ENCODE measurements around the gene BRI3. TPM values are rescaled to one million over a fixed set of nuclear protein-coding genes. Genes with fewer than 3 reads are reported as not detected.
A peak's percentile ranks its signal among the peaks of the same experiment; 100 is the strongest.

BRI3 gene
- total and polyA plus RNA-seq, 2 of the 4 experiments (the other 2 are of a cell fraction) = 24.7 to 68.3 TPM

DNA sequence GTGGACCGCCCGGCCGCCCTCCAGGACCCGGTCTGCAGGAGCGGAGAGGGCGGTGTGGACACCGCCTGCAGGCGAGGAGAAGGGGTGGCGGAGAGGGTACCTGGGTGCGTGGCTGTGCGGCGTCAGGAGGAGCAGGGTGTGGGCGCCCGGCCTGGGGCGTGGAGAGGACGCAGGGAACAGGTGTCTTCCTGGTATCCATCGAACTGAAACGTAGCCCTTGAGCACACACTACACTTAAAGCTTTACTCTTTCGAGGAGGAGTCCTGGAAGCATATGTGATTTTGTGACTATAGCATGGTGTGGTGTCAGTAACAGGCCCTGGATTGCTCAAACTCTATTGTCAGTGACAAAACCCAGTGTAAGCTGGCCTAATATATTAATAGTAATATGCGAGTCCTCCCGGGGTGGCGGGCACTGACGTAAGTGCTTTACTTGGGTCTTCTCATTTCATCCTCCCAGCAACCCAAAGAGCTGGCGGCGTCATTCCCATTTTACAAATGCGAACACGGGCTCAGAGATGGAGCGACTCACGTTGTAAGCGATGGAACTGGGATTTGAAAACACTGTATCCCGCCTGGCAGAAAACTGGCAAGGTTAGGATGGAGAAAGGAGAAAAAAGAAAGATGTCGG is 28.9 kb upstream of the BRI3 start:
- H3K9me1 ChIP-seq (ENCODE audit: insufficient read depth, low read length) = no peaks in the 10 kb centered on the region; the same call in 1 of the 2 replicates
- H2AFZ ChIP-seq (replicated peaks; ENCODE audit: low read length, poor library complexity) = peak overlapping the region; percentile 99
- no peak overlapping the region for H3K18ac ChIP-seq (ENCODE audit: low read depth, low read length)
- dilution Hi-C loops (cut with HindIII; ENCODE audit: low sequenced_read_pairs, unreplicated experiment) (no loop called here), in situ Hi-C loops (cut with MboI; ENCODE audit: low sequenced_read_pairs) (no loop called here), intact Hi-C loops (cut with micrococcal nuclease) (loop anchor here (1.0 kb wide), 1 partner anchor 146 kb away; the partner anchor contains the start of gene LMTK2)
- POLR2A ChIA-PET (ENCODE audit: unreplicated experiment) = no interaction called here
- peak overlapping the region; percentile 28; the same call in 1 of the 2 replicates for H3K27ac ChIP-seq (ENCODE audit: insufficient read depth, low read length)
- no TSS peak for BruUV-seq (replicated peaks)
- H2BK120ac ChIP-seq (ENCODE audit: low read depth, low read length) = peak overlapping the region; percentile 12; the same call in 1 of the 2 replicates
- 0 out of 2 replicates have a peak, but pooled peaks have one; percentile 25 for TF ChIP-seq CEBPB (IDR thresholded peaks at IDR 0.05; ENCODE audit: low read depth, low read length)
- TF ChIP-seq RCOR1 (IDR thresholded peaks at IDR 0.05; ENCODE audit: insufficient replicate concordance, low read length) = no peak
- no peak for TF ChIP-seq RAD21 (IDR thresholded peaks at IDR 0.05; ENCODE audit: low read length)
- TF ChIP-seq POLR2A (IDR thresholded peaks at IDR 0.05; ENCODE audit: low read depth, low read length) = no peak
- TF ChIP-seq NFE2L2 (IDR thresholded peaks at IDR 0.05; ENCODE audit: low read depth, low read length) = no peak
- TF ChIP-seq, protein P1, sequence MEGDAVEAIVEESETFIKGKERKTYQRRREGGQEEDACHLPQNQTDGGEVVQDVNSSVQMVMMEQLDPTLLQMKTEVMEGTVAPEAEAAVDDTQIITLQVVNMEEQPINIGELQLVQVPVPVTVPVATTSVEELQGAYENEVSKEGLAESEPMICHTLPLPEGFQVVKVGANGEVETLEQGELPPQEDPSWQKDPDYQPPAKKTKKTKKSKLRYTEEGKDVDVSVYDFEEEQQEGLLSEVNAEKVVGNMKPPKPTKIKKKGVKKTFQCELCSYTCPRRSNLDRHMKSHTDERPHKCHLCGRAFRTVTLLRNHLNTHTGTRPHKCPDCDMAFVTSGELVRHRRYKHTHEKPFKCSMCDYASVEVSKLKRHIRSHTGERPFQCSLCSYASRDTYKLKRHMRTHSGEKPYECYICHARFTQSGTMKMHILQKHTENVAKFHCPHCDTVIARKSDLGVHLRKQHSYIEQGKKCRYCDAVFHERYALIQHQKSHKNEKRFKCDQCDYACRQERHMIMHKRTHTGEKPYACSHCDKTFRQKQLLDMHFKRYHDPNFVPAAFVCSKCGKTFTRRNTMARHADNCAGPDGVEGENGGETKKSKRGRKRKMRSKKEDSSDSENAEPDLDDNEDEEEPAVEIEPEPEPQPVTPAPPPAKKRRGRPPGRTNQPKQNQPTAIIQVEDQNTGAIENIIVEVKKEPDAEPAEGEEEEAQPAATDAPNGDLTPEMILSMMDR (conservative IDR thresholded peaks at IDR 0.05; ENCODE audit: low read depth, low read length) = no peak
- TF ChIP-seq, protein P2, sequence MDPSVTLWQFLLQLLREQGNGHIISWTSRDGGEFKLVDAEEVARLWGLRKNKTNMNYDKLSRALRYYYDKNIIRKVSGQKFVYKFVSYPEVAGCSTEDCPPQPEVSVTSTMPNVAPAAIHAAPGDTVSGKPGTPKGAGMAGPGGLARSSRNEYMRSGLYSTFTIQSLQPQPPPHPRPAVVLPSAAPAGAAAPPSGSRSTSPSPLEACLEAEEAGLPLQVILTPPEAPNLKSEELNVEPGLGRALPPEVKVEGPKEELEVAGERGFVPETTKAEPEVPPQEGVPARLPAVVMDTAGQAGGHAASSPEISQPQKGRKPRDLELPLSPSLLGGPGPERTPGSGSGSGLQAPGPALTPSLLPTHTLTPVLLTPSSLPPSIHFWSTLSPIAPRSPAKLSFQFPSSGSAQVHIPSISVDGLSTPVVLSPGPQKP (IDR thresholded peaks at IDR 0.05; ENCODE audit: borderline replicate concordance, low read depth, low read length) = no peak
- H3K9me3 ChIP-seq (ENCODE audit: control insufficient read depth, insufficient read depth, low read length) = no peaks in the 10 kb centered on the region
- peak overlapping the region; percentile 10 for H2BK5ac ChIP-seq (ENCODE audit: low read depth, low read length, poor library complexity, severe bottlenecking)
- H3K4me2 ChIP-seq (ENCODE audit: low read depth, low read length) = peak overlapping the region; percentile 75
- peak; percentile 43 for ATAC-seq (ENCODE audit: low read depth)
- peak overlapping the region; percentile 87 for H3K14ac ChIP-seq (replicated peaks; ENCODE audit: low read depth, low read length)
- no peak overlapping the region for H2BK15ac ChIP-seq (ENCODE audit: low read depth, low read length)
- no peak overlapping the region; the same call in 1 of the 2 replicates for H3K56ac ChIP-seq (ENCODE audit: extremely low read depth, insufficient read depth, low read length)
- peak overlapping the region; percentile 62 for H2AK5ac ChIP-seq (ENCODE audit: low read depth, low read length)
- H3K9ac ChIP-seq (ENCODE audit: low read depth, low read length) = peak overlapping the region; percentile 57
- H2BK20ac ChIP-seq (ENCODE audit: low read depth, low read length) = no peak overlapping the region
- H3K27me3 ChIP-seq (ENCODE audit: control insufficient read depth, insufficient read depth, low read length) = no peaks in the 10 kb centered on the region
- peak overlapping the region; percentile 6; the same call in 1 of the 2 replicates for H4K5ac ChIP-seq (ENCODE audit: low read depth, low read length)
- H3K4ac ChIP-seq (ENCODE audit: low read depth, low read length) = peak overlapping the region; percentile 73
- H3K36me3 ChIP-seq (ENCODE audit: control insufficient read depth, insufficient read depth, low read length) = peaks cover 5% of the 10 kb centered on the region
- CTCF ChIA-PET = interaction anchor here (0.5 kb wide), 2 partner anchors 146 to 1254 kb away, joined by 3 to 7 read pairs; no protein-coding TSS in a partner anchor
- H3K4me1 ChIP-seq (ENCODE audit: control insufficient read depth, insufficient read depth, low read length) = peaks cover 8% of the 10 kb centered on the region
- peak overlapping the region; percentile 69 to 87 for H4K8ac ChIP-seq (ENCODE audit: low read depth in 2 of 2, low read length in 2 of 2)
- peak overlapping the region; percentile 96 for H2AK9ac ChIP-seq (replicated peaks; ENCODE audit: low read depth, low read length, poor library complexity)
- WGBS, 2 experiments (ENCODE audit: extremely low coverage in 2 of 2, insufficient read length in 1 of 2) = 52% methylated on average over 2 of the region's 32 CpGs; no CpG with 5 or more reads in 1 of the 2 experiments
- peak overlapping the region; percentile 43; the same call in 1 of the 2 replicates for H4K91ac ChIP-seq (ENCODE audit: insufficient read depth, low read depth, low read length)
- peak overlapping the region; percentile 94 for H3K4me3 ChIP-seq (ENCODE audit: insufficient read depth, low read depth, low read length)
- no peaks in the 10 kb centered on the region; the same call in 1 of the 2 replicates for H4K20me1 ChIP-seq (ENCODE audit: insufficient read depth, low read length)
- H3K23ac ChIP-seq (ENCODE audit: low read depth, low read length) = no peak overlapping the region; the same call in 1 of the 2 replicates
- DNase-seq = peak; percentile 11
- H3K79me1 ChIP-seq (ENCODE audit: low read depth in 1 of 2, low read length in 2 of 2) = peaks cover 35 to 50% of the 10 kb centered on the region in 2 experiments

Data from IMR-90 (cell line).